H1 (cell line): Measurements from ENCODE around the gene FAM210A. TPM values are rescaled to one million over a fixed set of nuclear protein-coding genes. Genes with fewer than 3 reads are reported as not detected.

Experiments used
- CTCF ChIA-PET: fragments of 300-600 bp; sonication (Branson Sonifier 250); formaldehyde crosslinking; loops from one replicate; lab custom pipeline; 2021; ENCODE audit not compliant: partially characterized antibody; lab: Charles Lee
- POLR2A ChIA-PET: fragments of 300-600 bp; sonication (Branson Sonifier 250); formaldehyde crosslinking; loops from one replicate; lab custom pipeline; 2021; ENCODE audit warnings: inconsistent platforms; ENCODE audit not compliant: partially characterized antibody; lab: Charles Lee
- DNase-seq, 2 experiments: peaks; one replicate each; pipeline versions ENCODE4 v3.0.0 to v3.0.0-alpha.2; 2010 to 2022; ENCODE audit warnings: low spot score in 2 of 2, low read depth in 1 of 2, mixed read lengths in 1 of 2
- FAIRE-seq: peaks from 2 replicates; lab custom pipeline; 2011; peaks lifted over from hg19 to GRCh38; lab: Jason Lieb, UNC
- H2AFZ ChIP-seq: 2 replicates; pipeline ENCODE4 v1.8.1; 2012; ENCODE audit warnings: low read length, inconsistent platforms
- H2AK5ac ChIP-seq: 2 replicates; pipeline ENCODE4 v1.6.1; 2013; ENCODE audit warnings: low read depth, low read length
- H2BK120ac ChIP-seq: replicated peaks from 2 replicates; pipeline ENCODE3; 2013; ENCODE audit warnings: low read depth, low read length, inconsistent platforms
- H2BK12ac ChIP-seq: 2 replicates; pipeline ENCODE4 v1.6.1; 2013; ENCODE audit warnings: low read depth, low read length
- H2BK15ac ChIP-seq: 2 replicates; pipeline ENCODE4 v1.6.1; 2013; ENCODE audit warnings: low read length
- H2BK20ac ChIP-seq: 2 replicates; pipeline ENCODE4 v1.6.1; 2013; ENCODE audit warnings: low read length
- H2BK5ac ChIP-seq: 2 replicates; pipeline ENCODE4 v1.6.1; 2013; ENCODE audit warnings: low read depth, low read length
- H3K14ac ChIP-seq: 2 replicates; pipeline ENCODE4 v1.6.1; 2013; ENCODE audit warnings: inconsistent platforms; ENCODE audit not compliant: insufficient read length
- H3K18ac ChIP-seq: 2 replicates; pipeline ENCODE4 v1.6.1; 2013; ENCODE audit warnings: low read length; ENCODE audit errors: extremely low read depth
- H3K23ac ChIP-seq: 2 replicates; pipeline ENCODE4 v1.6.1; 2013; ENCODE audit warnings: inconsistent platforms; ENCODE audit not compliant: insufficient read length
- H3K23me2 ChIP-seq: 2 replicates; pipeline ENCODE4 v1.6.1; 2013; ENCODE audit warnings: low read depth, low read length
- H3K27ac ChIP-seq: 2 replicates; pipeline ENCODE4 v1.6.1; 2011; ENCODE audit warnings: low read depth, low read length, inconsistent platforms
- H3K27me3 ChIP-seq, 4 experiments: replicated peaks in 1 of 4; 1 replicate in 1 of 4; 2 replicates in 3 of 4; pipeline versions ENCODE4 v1.6.1 to v1.8.1; 2011 to 2013; ENCODE audit warnings: low read length in 3 of 4, mild to moderate bottlenecking in 3 of 4, inconsistent platforms in 2 of 4, mixed read lengths in 2 of 4, moderate library complexity in 1 of 4; ENCODE audit not compliant: control insufficient read depth in 3 of 4, insufficient read depth in 3 of 4; ENCODE audit errors: extremely low read depth in 1 of 4
- H3K36me3 ChIP-seq, 4 experiments: 2 replicates each; pipeline versions ENCODE4 v1.6.1 to v1.8.1; 2011 to 2013; ENCODE audit warnings: mild to moderate bottlenecking in 4 of 4, low read length in 3 of 4, moderate library complexity in 2 of 4, control low read depth in 1 of 4, inconsistent platforms in 1 of 4; ENCODE audit not compliant: insufficient read depth in 4 of 4, control insufficient read depth in 2 of 4
- H3K4ac ChIP-seq: replicated peaks from 2 replicates; pipeline ENCODE3; 2013; ENCODE audit warnings: low read length, low read depth, mixed read lengths, inconsistent platforms; ENCODE audit not compliant: insufficient read length
- H3K4me1 ChIP-seq, 4 experiments: replicated peaks in 1 of 4; 1 replicate in 1 of 4; 2 replicates in 3 of 4; pipeline versions ENCODE4 v1.6.1 to v1.8.1; 2011 to 2013; ENCODE audit warnings: low read length in 3 of 4, inconsistent platforms in 2 of 4, mixed read lengths in 1 of 4; ENCODE audit not compliant: insufficient read depth in 4 of 4, control insufficient read depth in 3 of 4
- H3K4me2 ChIP-seq, 2 experiments: 2 replicates each; pipeline versions ENCODE4 v1.6.1 to v1.8.1; 2011 to 2013; ENCODE audit warnings: low read depth in 2 of 2, low read length in 2 of 2, control low read depth in 1 of 2, inconsistent platforms in 1 of 2, mild to moderate bottlenecking in 1 of 2; ENCODE audit not compliant: insufficient read depth in 1 of 2
- H3K4me3 ChIP-seq, 4 experiments: fragments of 200-600, 300-600 bp in 1 of 4; sonication (generic), shearing (Covaris generic), sonication (Bioruptor Twin) in 1 of 4; 2 replicates each; pipeline versions ENCODE4 v1.5.1 to v1.8.1; 2011 to 2016; ENCODE audit warnings: low read length in 4 of 4, low read depth in 3 of 4, control low read depth in 2 of 4, inconsistent platforms in 2 of 4, mild to moderate bottlenecking in 2 of 4, mixed read lengths in 1 of 4, moderate library complexity in 1 of 4; ENCODE audit not compliant: insufficient read depth in 2 of 4; ENCODE audit errors: extremely low read depth in 1 of 4
- H3K56ac ChIP-seq: replicated peaks from 2 replicates; pipeline ENCODE3; 2013; ENCODE audit warnings: low read depth, mild to moderate bottlenecking, mixed read lengths, low read length, inconsistent platforms; ENCODE audit not compliant: insufficient read length
- H3K79me1 ChIP-seq: 2 replicates; pipeline ENCODE4 v1.6.1; 2013; ENCODE audit warnings: low read depth, low read length, control low read depth
- H3K79me2 ChIP-seq, 2 experiments: 2 replicates each; pipeline versions ENCODE4 v1.6.1 to v1.8.1; 2012 to 2013; ENCODE audit warnings: low read length in 2 of 2, mild to moderate bottlenecking in 2 of 2, inconsistent platforms in 1 of 2; ENCODE audit not compliant: insufficient read depth in 2 of 2, control insufficient read depth in 1 of 2
- H3K9ac ChIP-seq, 4 experiments: replicated peaks in 1 of 4; 1 replicate in 1 of 4; 2 replicates in 3 of 4; pipeline versions ENCODE4 v1.6.1 to v1.8.1; 2011 to 2013; ENCODE audit warnings: low read depth in 3 of 4, low read length in 3 of 4, control low read depth in 2 of 4, mild to moderate bottlenecking in 2 of 4, moderate library complexity in 2 of 4, inconsistent platforms in 1 of 4; ENCODE audit errors: extremely low read depth in 1 of 4
- H3K9me3 ChIP-seq, 2 experiments: 2 replicates each; pipeline versions ENCODE4 v1.6.1 to v1.8.1; 2012 to 2013; ENCODE audit warnings: mild to moderate bottlenecking in 2 of 2, moderate library complexity in 2 of 2, control low read depth in 1 of 2, inconsistent platforms in 1 of 2, low read depth in 1 of 2, low read length in 1 of 2, mixed read lengths in 1 of 2; ENCODE audit not compliant: insufficient read depth in 2 of 2
- H4K20me1 ChIP-seq, 2 experiments: replicated peaks in 1 of 2; 2 replicates each; pipeline versions ENCODE3 to v1.8.1; 2011 to 2013; ENCODE audit warnings: inconsistent platforms in 2 of 2, low read length in 2 of 2, mild to moderate bottlenecking in 1 of 2; ENCODE audit not compliant: insufficient read depth in 2 of 2, control insufficient read depth in 1 of 2
- H4K5ac ChIP-seq: 2 replicates; pipeline ENCODE4 v1.6.1; 2013; ENCODE audit warnings: low read length, low read depth, mixed read lengths, inconsistent platforms; ENCODE audit not compliant: insufficient read length
- H4K8ac ChIP-seq: 2 replicates; pipeline ENCODE4 v1.8.0; 2013; ENCODE audit warnings: mild to moderate bottlenecking, moderate library complexity, low read length, inconsistent platforms; ENCODE audit not compliant: insufficient read depth; ENCODE audit errors: extremely low read depth
- H4K91ac ChIP-seq: replicated peaks from 2 replicates; pipeline ENCODE3; 2013; ENCODE audit warnings: low read length, mixed read lengths, inconsistent platforms; ENCODE audit not compliant: insufficient read length
- CHD2 ChIP-seq: IDR thresholded peaks from 2 replicates; pipeline ENCODE4 v1.6.1; 2012; ENCODE audit warnings: low read length, improper control_type of control experiment
- CREB1 ChIP-seq: IDR thresholded peaks from 2 replicates; pipeline ENCODE4 v1.6.1; 2012; ENCODE audit warnings: inconsistent platforms
- FOSL1 ChIP-seq: IDR thresholded peaks from 2 replicates; pipeline ENCODE4 v1.6.1; 2011; ENCODE audit warnings: mild to moderate bottlenecking, low read depth, low read length, moderate library complexity; ENCODE audit not compliant: insufficient read depth
- HDAC6 ChIP-seq: IDR thresholded peaks from one replicate; pipeline ENCODE4 v1.7.1; 2012; ENCODE audit warnings: low read depth, mild to moderate bottlenecking, inconsistent platforms, low read length, moderate library complexity
- MAFK ChIP-seq: IDR thresholded peaks from 2 replicates; pipeline ENCODE4 v1.6.1; 2012; ENCODE audit warnings: low read depth, mild to moderate bottlenecking, improper control_type of control experiment, low read length
- PHF8 ChIP-seq: fragments of 200-600 bp; sonication (generic); conservative IDR thresholded peaks from 2 replicates; pipeline ENCODE4 v1.7.1; 2012; ENCODE audit warnings: low read depth, mild to moderate bottlenecking, inconsistent platforms, low read length, moderate library complexity
- RAD21 ChIP-seq, 2 experiments: IDR thresholded peaks in 1 of 2; conservative IDR thresholded peaks in 1 of 2; 2 replicates each; pipeline ENCODE4 v1.6.1; 2011; ENCODE audit warnings: low read depth in 2 of 2, low read length in 2 of 2, improper control_type of control experiment in 1 of 2, inconsistent platforms in 1 of 2, mild to moderate bottlenecking in 1 of 2, moderate library complexity in 1 of 2
- SIN3A ChIP-seq, 2 experiments: IDR thresholded peaks in 1 of 2; conservative IDR thresholded peaks in 1 of 2; 2 replicates each; pipeline ENCODE4 v1.6.1; 2011 to 2012; ENCODE audit warnings: low read length in 2 of 2, improper control_type of control experiment in 1 of 2, low read depth in 1 of 2, mild to moderate bottlenecking in 1 of 2
- SP4 ChIP-seq: IDR thresholded peaks from 2 replicates; pipeline ENCODE4 v1.6.1; 2012; ENCODE audit warnings: low read length, inconsistent platforms
- TEAD4 ChIP-seq: IDR thresholded peaks from 2 replicates; pipeline ENCODE4 v1.6.1; 2012; ENCODE audit warnings: low read depth, low read length, inconsistent platforms, mixed read lengths
- WGBS, 2 experiments: shearing (Covaris generic) in 1 of 2; methylation state at CpG; one replicate each; pipeline versions ENCODE4 v1.1.6 to v1.1.7; 2013 to 2015; ENCODE audit warnings: low lambda C conversion rate in 2 of 2, mixed read lengths in 2 of 2, inconsistent platforms in 1 of 2, low coverage in 1 of 2, missing lambda C conversion rate in 1 of 2; ENCODE audit not compliant: insufficient replicate concordance in 2 of 2, insufficient coverage in 1 of 2, insufficient read length in 1 of 2; ENCODE audit errors: extremely low coverage in 1 of 2, missing lambda C conversion rate in 1 of 2; 5-methylcytosine and 5-hydroxymethylcytosine counted together
- polyA plus RNA-seq, 7 experiments: library from polyadenylated mRNA; depleted of rRNA in 3 of 7; stranded (reverse) in 5 of 7; unstranded in 2 of 7; fragments of >200 nt in 5 of 7; fragments of 200-250 nt in 2 of 7; gene quantifications; 1 replicate in 5 of 7; 2 replicates in 1 of 7; 4 replicates in 1 of 7; pipeline versions ENCODE4 v1.2.1 to v1.2.3, GENCODE V29; 2011 to 2013; ENCODE audit warnings: missing spikeins in 2 of 7, mixed read lengths in 2 of 7
- total RNA-seq: library from RNA; stranded (reverse); fragmentation: NEBNext Ultra II Directional; extraction: Animal tissue kit (Norgen Biotek cat#: 25700); gene quantifications from 2 replicates; pipeline ENCODE4 v1.2.1, GENCODE V29; 2021

FAM210A gene
- total and polyA plus RNA-seq, 2 of the 8 experiments (the other 6 are each of a cell fraction or from before 2014, with no cell fraction given): 8.2 to 25.4 TPM

GRCh38 chr18:13756261-13756660, 29.9 kb upstream of the FAM210A start:
- Histone ChIP-seq H2BK15ac (no peak overlapping the region), H3K9me3 (no peaks in the 10 kb centered on the region), H4K91ac (no peak overlapping the region), H3K14ac (no peak overlapping the region), H3K4me1 (no peaks in the 10 kb centered on the region), H4K20me1 (no peaks in the 10 kb centered on the region), H3K9ac (no peak overlapping the region), H3K4ac (no peak overlapping the region), H3K18ac (no peak overlapping the region), H3K4me2 (no peak overlapping the region), H3K27me3 (no peaks in the 10 kb centered on the region), H3K79me1 (no peaks in the 10 kb centered on the region), H3K23ac (no peak overlapping the region), H3K36me3 (peaks cover 3 to 52% (median 29%) of the 10 kb centered on the region in 4 experiments), H2BK120ac (no peak overlapping the region), H2BK20ac (no peak overlapping the region), H2AK5ac (no peak overlapping the region), H2BK5ac (no peak overlapping the region), H3K23me2 (no peaks in the 10 kb centered on the region), H3K27ac (no peak overlapping the region), H3K4me3 (no peak overlapping the region), H4K8ac (no peak overlapping the region), H2BK12ac (no peak overlapping the region), H4K5ac (no peak overlapping the region), H2AFZ (no peak overlapping the region), H3K56ac (no peak overlapping the region), H3K79me2 (no peaks in the 10 kb centered on the region)
- FAIRE-seq: no peak
- POLR2A ChIA-PET: no interaction called here
- no peak for DNase-seq
- CTCF ChIA-PET: no interaction called here
- 97% methylated on average over 2 of the region's 2 CpGs; no CpG with 5 or more reads in 1 of the 2 experiments for WGBS, 2 experiments
- TF ChIP-seq SP4 (no peak), SIN3A (conservative IDR thresholded peaks at IDR 0.05 in 1 of 2, IDR thresholded peaks at IDR 0.05 in 1 of 2; ENCODE audit: low read depth in 1 of 2, low read length in 2 of 2) (no peak), TEAD4 (no peak), RAD21 (IDR thresholded peaks at IDR 0.05 in 1 of 2, conservative IDR thresholded peaks at IDR 0.05 in 1 of 2; ENCODE audit: low read depth in 2 of 2, low read length in 2 of 2) (no peak), CREB1 (no peak), MAFK (no peak), HDAC6 (no peak), PHF8 (no peak), CHD2 (no peak), FOSL1 (no peak)
